Activated CD8-positive, alpha-beta T cell treated with anti-CD3 and anti-CD28 coated beads, Interleukin-2, amount 10 ng/mL, durations not matched to agents 7 days and 5 days (primary cell): ENCODE results near the gene SPINK8. TPM values are rescaled to one million over a fixed set of nuclear protein-coding genes. Genes with fewer than 3 reads are reported as not detected.

Experiments used
- ATAC-seq: fragments of 150-1000 bp; cut with Tn5 transposase; one replicate; pipeline ENCODE4 v1.10.0; 2021; ENCODE audit warnings: moderate library complexity
- CTCF ChIA-PET: fragments of 350-600 bp; sonication (Branson Sonifier 250); formaldehyde crosslinking; loops from one replicate; lab custom pipeline; 2021; ENCODE audit warnings: antibody characterized with exemption; lab: Charles Lee
- POLR2A ChIA-PET: fragments of 350-600 bp; sonication (Branson Sonifier 250); formaldehyde crosslinking; loops from one replicate; lab custom pipeline; 2021; ENCODE audit warnings: antibody characterized with exemption; lab: Charles Lee
- DNase-seq: peaks from one replicate; pipeline ENCODE4 v3.0.0-alpha.2; 2020
- H3K27ac Mint-ChIP-seq: one replicate; pipeline ENCODE4 v1.8.0; 2021; ENCODE audit warnings: mild to moderate bottlenecking, mixed read lengths
- H3K27me3 Mint-ChIP-seq: one replicate; pipeline ENCODE4 v1.8.0; 2021; ENCODE audit warnings: low read depth, mixed read lengths
- H3K36me3 Mint-ChIP-seq: one replicate; pipeline ENCODE4 v1.8.0; 2021; ENCODE audit warnings: low read depth, mixed read lengths
- H3K4me1 Mint-ChIP-seq: one replicate; pipeline ENCODE4 v1.8.0; 2021; ENCODE audit warnings: low read depth, mixed read lengths
- H3K4me3 Mint-ChIP-seq: one replicate; pipeline ENCODE4 v1.8.0; 2021; ENCODE audit warnings: mild to moderate bottlenecking, mixed read lengths
- H3K9me3 Mint-ChIP-seq: one replicate; pipeline ENCODE4 v1.8.0; 2022; ENCODE audit warnings: mixed read lengths; ENCODE audit not compliant: insufficient read depth
- microRNA-seq: library from miRNA; unstranded; fragments of <30 nt; microRNA quantifications from one replicate; pipeline ENCODE4 v1.2.0, GENCODE V29; 2022
- total RNA-seq, 2 experiments: library from RNA; stranded (reverse); gene quantifications; one replicate each; pipeline ENCODE4 v1.2.3, GENCODE V29; 2021

SPINK8 gene
- total RNA-seq, 2 experiments from 2014 or later: not detected

GRCh38 chr3:48267782-48268181 is 65.7 kb downstream of the SPINK8 start:
- H3K4me1 Mint-ChIP-seq: peaks cover 38% of the 10 kb centered on the region
- no peaks in the 10 kb centered on the region for H3K9me3 Mint-ChIP-seq
- no peaks in the 10 kb centered on the region for H3K27me3 Mint-ChIP-seq
- ATAC-seq (no peak), DNase-seq (no peak)
- H3K4me3 Mint-ChIP-seq: no peak overlapping the region
- H3K36me3 Mint-ChIP-seq: peaks cover 48% of the 10 kb centered on the region
- ChIA-PET POLR2A (interaction anchor here (1.4 to 2.5 kb wide), 4 partner anchors 9 to 172 kb away, joined by 3 to 18 read pairs (median 8); partner anchors contain the start of genes CCDC51, NME6, TMA7 and ZNF589), CTCF (interaction anchor here (0.8 to 16.4 kb wide), 9 partner anchors 8 to 172 kb away, joined by 3 to 319 read pairs (median 7); partner anchors contain the start of genes CCDC51, TMA7 and ZNF589)
- H3K27ac Mint-ChIP-seq: peak overlapping the region; percentile 85

- CTCF ChIA-PET: no interaction called here
- POLR2A ChIA-PET: interaction anchor here (0.7 to 1.2 kb wide), 2 partner anchors 10 kb away, joined by 3 read pairs; no protein-coding TSS in a partner anchor
- DNase-seq (no peak), ATAC-seq (no peak)
- no peak overlapping the region for H3K27ac Mint-ChIP-seq
- H3K9me3 Mint-ChIP-seq: peaks cover 7% of the 10 kb centered on the region
- H3K27me3 Mint-ChIP-seq: no peaks in the 10 kb centered on the region
- peaks cover 5% of the 10 kb centered on the region for H3K4me1 Mint-ChIP-seq
- no peak overlapping the region for H3K4me3 Mint-ChIP-seq
- H3K36me3 Mint-ChIP-seq: peaks cover 61% of the 10 kb centered on the region
These were observed 74.9 kb downstream of the SPINK8 start for GRCh38 chr3:48258530-48258929.

Small RNA genes within 50 kb of the gene (microRNA-seq; reads per million reads assigned to microRNA genes)
- not detected for gene MIR2115

Other genes with a start within 250 kb of the SPINK8 start
- 10 to 100 TPM; 30.3 to 31.3 TPM for gene CDC25A, start 145.2 kb downstream of the SPINK8 start, total RNA-seq
- gene CAMP, start 110.2 kb downstream of the SPINK8 start, total RNA-seq: not detected
- 10 to 100 TPM; 29.7 to 30.3 TPM for gene ZNF589, start 92.6 kb downstream of the SPINK8 start, total RNA-seq
- 10 to 100 TPM; 34.1 to 37.7 TPM for gene NME6, start 32.3 kb downstream of the SPINK8 start, total RNA-seq
- gene FBXW12, start 38.6 kb upstream of the SPINK8 start, total RNA-seq: not detected
- 1 to 10 TPM in 1 of 2 experiments, under 1 TPM in 1; 0.76 to 1.7 TPM for gene PLXNB1, start 96.4 kb upstream of the SPINK8 start, total RNA-seq
- 10 to 100 TPM; 16.3 to 16.5 TPM for gene CCDC51, start 106.5 kb upstream of the SPINK8 start, total RNA-seq
- gene TMA7, start 106.6 kb upstream of the SPINK8 start, total RNA-seq: 100 to 1,000 TPM; 339 to 364 TPM
- gene ATRIP, start 113.1 kb upstream of the SPINK8 start, total RNA-seq: 10 to 100 TPM; 18.8 to 20.3 TPM
- gene SHISA5, start 170.5 kb upstream of the SPINK8 start, total RNA-seq: 100 to 1,000 TPM; 195 to 201 TPM
- gene PFKFB4, start 223.1 kb upstream of the SPINK8 start, total RNA-seq: 10 to 100 TPM; 42.8 to 49.1 TPM
- not detected for gene UCN2, start 230.1 kb upstream of the SPINK8 start, total RNA-seq